Testis (tissue), 2 donors: Measurements from ENCODE around the gene RXRA.

Experiments used
- POLR2A ChIP-seq: fragments of 450-650 bp; IDR thresholded peaks from one replicate; pipeline ENCODE4 v1.6.1; 2017; ENCODE audit warnings: antibody characterized with exemption, mild to moderate bottlenecking, moderate library complexity
- TF ChIP-seq, protein P1 (sequence below), 3 experiments: fragments of 450-650 bp in 2 of 3; fragments of 200-600 bp in 1 of 3; sonication (generic) in 1 of 3; IDR thresholded peaks; one replicate each; pipeline ENCODE4 v1.5.1; 2016 to 2019; ENCODE audit warnings: antibody characterized with exemption in 3 of 3, mild to moderate bottlenecking in 2 of 3, moderate library complexity in 1 of 3

- TF ChIP-seq, protein P1, sequence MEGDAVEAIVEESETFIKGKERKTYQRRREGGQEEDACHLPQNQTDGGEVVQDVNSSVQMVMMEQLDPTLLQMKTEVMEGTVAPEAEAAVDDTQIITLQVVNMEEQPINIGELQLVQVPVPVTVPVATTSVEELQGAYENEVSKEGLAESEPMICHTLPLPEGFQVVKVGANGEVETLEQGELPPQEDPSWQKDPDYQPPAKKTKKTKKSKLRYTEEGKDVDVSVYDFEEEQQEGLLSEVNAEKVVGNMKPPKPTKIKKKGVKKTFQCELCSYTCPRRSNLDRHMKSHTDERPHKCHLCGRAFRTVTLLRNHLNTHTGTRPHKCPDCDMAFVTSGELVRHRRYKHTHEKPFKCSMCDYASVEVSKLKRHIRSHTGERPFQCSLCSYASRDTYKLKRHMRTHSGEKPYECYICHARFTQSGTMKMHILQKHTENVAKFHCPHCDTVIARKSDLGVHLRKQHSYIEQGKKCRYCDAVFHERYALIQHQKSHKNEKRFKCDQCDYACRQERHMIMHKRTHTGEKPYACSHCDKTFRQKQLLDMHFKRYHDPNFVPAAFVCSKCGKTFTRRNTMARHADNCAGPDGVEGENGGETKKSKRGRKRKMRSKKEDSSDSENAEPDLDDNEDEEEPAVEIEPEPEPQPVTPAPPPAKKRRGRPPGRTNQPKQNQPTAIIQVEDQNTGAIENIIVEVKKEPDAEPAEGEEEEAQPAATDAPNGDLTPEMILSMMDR (IDR thresholded peaks at IDR 0.05) = no peak
- TF ChIP-seq POLR2A = no peak
Observed at GRCh38 chr9:134335486-134336220, 9.4 kb downstream of the RXRA start.
